OCI-LY1 (cell line): ENCODE data around the gene KIAA1755.

Experiments used
- CTCF ChIP-seq: fragments of 200-600 bp; sonication (generic), shearing (Covaris generic); IDR thresholded peaks from 2 replicates; pipeline ENCODE4 v1.5.1; 2017; ENCODE audit warnings: mild to moderate bottlenecking, antibody characterized with exemption, low read length, moderate library complexity, mixed read lengths
- EZH2 ChIP-seq: fragments of 200-600 bp; sonication (generic), shearing (Covaris generic); IDR thresholded peaks from 2 replicates; pipeline ENCODE4 v1.8.0; 2017; ENCODE audit warnings: borderline replicate concordance, mixed run types, mild to moderate bottlenecking, antibody characterized with exemption, low read length, moderate library complexity, mixed read lengths

DNA sequence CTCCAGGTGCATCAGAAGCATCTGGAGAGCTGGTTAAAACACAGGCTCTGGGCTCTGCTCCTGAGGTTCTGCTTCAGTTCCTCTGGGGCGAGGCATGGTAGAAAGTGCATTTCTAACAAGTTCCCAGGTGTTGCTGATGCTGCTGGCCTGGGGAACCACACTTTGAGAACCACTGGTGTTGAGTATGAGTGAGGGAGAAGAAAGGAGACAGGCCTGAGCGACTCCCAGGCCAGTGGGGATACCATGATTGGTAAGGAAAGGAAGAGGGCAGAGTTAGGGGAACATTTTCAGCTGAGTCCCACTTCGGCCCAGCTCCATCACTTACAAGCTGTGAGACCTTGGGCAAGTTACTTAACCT lies 36.8 kb downstream of the KIAA1755 start:
- TF ChIP-seq CTCF = no peak
- TF ChIP-seq EZH2 = no peak
